HG03039 (cell line): ENCODE results near the gene TUBB3.
"Not testable (repeated sequence)": the region's sequence is repeated elsewhere in the genome, so short reads cannot be mapped to it uniquely, and the experiment has no call there.

ENCODE experiments used
- ATAC-seq: cut with Tn5 transposase; IDR thresholded peaks from one replicate; pipeline ENCODE4 v1.9.1; 2021; ENCODE audit warnings: mild to moderate bottlenecking, moderate library complexity; ENCODE audit not compliant: unreplicated experiment

The TUBB3 gene

DNA sequence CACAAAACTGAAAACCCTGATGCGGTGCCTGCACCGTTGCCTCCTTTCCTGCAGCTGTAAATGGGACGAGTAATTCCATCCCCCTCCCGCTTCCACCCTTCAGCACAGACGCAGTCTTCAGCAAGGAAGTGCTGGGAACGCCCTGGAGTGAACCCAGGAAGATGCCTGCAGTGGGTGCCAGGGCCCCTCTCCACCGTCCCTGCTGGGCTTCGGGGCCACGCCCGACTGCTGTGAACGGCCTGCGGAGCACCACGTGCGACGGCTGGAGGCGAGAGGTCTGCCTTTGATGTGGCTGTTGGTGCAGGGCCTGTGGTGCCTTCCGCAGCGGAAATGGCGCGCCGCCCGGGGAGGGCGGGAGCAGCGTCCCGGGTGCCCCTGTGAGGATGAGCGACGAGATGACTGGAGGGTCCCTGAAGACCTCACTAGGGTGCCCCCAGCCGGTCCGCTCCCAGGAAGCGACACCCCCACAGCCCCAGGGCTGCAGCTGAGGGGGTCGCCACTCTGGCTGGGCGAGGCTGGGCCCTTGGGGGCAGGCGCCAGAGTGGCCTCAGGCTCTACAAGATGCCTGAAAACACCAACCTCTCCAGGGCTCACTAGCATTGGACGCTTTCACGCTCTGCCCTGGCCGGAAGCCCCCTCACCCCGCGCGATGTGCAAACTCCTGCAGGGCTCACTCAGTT is 5.2 kb upstream of the TUBB3 start:
- ATAC-seq: peak; percentile 56

GRCh38 chr16:89918453-89919347 is 4.4 kb upstream of the TUBB3 start, which contains the start of gene MC1R:
Gene MC1R, plus strand, starts transcription at chr16:89918862. Its CDS starts 397 bp downstream, at chr16:89919259.
- peak; percentile 11 for ATAC-seq

DNA sequence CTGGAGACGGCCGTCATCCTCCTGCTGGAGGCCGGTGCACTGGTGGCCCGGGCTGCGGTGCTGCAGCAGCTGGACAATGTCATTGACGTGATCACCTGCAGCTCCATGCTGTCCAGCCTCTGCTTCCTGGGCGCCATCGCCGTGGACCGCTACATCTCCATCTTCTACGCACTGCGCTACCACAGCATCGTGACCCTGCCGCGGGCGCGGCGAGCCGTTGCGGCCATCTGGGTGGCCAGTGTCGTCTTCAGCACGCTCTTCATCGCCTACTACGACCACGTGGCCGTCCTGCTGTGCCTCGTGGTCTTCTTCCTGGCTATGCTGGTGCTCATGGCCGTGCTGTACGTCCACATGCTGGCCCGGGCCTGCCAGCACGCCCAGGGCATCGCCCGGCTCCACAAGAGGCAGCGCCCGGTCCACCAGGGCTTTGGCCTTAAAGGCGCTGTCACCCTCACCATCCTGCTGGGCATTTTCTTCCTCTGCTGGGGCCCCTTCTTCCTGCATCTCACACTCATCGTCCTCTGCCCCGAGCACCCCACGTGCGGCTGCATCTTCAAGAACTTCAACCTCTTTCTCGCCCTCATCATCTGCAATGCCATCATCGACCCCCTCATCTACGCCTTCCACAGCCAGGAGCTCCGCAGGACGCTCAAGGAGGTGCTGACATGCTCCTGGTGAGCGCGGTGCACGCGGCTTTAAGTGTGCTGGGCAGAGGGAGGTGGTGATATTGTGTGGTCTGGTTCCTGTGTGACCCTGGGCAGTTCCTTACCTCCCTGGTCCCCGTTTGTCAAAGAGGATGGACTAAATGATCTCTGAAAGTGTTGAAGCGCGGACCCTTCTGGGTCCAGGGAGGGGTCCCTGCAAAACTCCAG is 3.4 kb upstream of the TUBB3 start:
- no peak for ATAC-seq

DNA sequence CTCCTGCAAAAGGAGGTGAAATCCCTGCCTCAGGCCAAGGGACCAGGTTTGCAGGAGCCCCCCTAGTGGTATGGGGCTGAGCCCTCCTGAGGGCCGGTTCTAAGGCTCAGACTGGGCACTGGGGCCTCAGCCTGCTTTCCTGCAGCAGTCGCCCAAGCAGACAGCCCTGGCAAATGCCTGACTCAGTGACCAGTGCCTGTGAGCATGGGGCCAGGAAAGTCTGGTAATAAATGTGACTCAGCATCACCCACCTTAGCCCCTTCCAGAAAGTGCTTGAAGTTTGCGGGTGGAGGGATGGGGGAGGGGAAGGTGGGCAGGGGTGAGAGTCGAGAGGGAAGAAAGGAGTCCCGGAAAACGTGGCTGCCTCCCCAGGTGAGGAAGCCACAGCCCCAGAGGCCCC is 2.4 kb upstream of the TUBB3 start:
- no peak for ATAC-seq

DNA sequence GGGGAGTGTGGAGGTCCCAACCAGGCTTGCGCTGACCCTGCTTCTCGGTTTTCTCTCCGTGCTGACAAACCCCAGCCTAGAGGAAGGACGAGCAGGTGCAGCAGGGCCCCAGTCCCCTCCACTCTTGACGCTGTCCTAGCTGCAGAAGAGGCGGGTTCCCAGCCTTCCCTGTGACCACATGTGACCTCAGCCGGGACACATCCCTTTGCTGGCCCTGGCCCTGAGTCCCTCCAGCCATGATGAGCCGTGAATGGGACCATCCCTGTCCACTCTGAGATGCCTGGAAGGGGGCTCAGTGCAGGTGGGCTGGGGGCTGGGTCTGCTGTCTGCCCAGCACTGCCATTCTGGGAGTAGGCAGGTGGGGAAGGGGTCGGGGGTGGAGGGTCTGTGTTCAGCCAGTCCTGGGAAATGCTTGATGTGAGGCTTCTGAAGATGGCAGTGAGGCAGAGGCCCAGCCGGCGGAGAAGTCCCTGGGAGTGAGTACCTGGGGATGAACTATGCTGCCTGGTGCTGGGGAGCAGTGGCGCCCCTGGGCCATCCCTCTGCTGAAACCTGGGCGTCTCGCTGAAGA is 1.9 kb upstream of the TUBB3 start:
- no peak for ATAC-seq

- no peak for ATAC-seq
Observed at GRCh38 chr16:89921702-89922476, 1.3 kb upstream of the TUBB3 start.

- ATAC-seq: no peak
Observed at GRCh38 chr16:89922477-89922883, 662 bp upstream of the TUBB3 start.

- no peak for ATAC-seq
Observed at GRCh38 chr16:89923640-89924296, 626 bp downstream of the TUBB3 start.

- no peak for ATAC-seq
Observed at GRCh38 chr16:89924297-89924924, 1.3 kb downstream of the TUBB3 start.

- no peak for ATAC-seq
Observed at GRCh38 chr16:89924925-89925307, 1.8 kb downstream of the TUBB3 start.

GRCh38 chr16:89925596-89926079 is 2.5 kb downstream of the TUBB3 start:
- ATAC-seq: no peak

DNA sequence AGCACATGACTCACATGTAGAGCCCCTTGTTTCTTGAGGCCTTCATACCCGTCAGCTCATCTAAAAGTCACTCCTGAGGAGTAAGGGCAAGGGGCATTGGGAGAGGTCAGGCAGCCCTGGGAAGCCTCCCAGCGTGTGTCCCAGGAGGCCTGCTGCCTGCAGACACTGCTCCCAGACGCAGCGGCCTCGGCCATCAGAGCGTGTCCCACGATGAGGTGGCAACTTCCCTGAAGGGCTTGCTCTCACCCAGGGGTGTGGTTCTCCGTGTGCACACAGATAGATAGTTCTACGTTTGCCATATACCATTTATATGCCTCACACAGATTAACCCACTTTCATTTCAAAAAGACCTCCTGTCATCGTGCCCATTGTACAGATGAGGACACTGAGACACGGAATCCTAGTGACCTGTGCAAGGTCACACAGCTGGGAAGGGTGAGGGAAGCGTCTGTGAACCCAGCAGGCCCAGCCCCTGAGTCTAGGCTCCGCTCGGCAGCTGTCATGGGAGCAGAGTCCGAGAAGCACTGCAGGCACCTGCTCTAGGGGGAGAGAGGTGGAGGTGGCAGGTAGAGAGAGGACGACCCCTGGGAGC is 8.3 kb downstream of the TUBB3 start:
- no peak for ATAC-seq

- no peak for ATAC-seq
Observed at GRCh38 chr16:89931964-89932363, 8.8 kb downstream of the TUBB3 start.

- not testable (repeated sequence) for ATAC-seq
Observed at GRCh38 chr16:89934019-89934418, 10.9 kb downstream of the TUBB3 start.

DNA sequence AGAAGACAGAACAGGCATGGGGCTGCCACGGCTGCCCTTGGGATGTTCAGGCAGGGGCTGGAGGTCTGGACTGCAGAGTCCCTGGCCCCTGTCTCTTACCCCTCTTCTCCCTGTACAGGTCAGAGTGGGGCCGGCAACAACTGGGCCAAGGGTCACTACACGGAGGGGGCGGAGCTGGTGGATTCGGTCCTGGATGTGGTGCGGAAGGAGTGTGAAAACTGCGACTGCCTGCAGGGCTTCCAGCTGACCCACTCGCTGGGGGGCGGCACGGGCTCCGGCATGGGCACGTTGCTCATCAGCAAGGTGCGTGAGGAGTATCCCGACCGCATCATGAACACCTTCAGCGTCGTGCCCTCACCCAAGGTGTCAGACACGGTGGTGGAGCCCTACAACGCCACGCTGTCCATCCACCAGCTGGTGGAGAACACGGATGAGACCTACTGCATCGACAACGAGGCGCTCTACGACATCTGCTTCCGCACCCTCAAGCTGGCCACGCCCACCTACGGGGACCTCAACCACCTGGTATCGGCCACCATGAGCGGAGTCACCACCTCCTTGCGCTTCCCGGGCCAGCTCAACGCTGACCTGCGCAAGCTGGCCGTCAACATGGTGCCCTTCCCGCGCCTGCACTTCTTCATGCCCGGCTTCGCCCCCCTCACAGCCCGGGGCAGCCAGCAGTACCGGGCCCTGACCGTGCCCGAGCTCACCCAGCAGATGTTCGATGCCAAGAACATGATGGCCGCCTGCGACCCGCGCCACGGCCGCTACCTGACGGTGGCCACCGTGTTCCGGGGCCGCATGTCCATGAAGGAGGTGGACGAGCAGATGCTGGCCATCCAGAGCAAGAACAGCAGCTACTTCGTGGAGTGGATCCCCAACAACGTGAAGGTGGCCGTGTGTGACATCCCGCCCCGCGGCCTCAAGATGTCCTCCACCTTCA is 11.7 kb downstream of the TUBB3 start:
- no peak for ATAC-seq

DNA sequence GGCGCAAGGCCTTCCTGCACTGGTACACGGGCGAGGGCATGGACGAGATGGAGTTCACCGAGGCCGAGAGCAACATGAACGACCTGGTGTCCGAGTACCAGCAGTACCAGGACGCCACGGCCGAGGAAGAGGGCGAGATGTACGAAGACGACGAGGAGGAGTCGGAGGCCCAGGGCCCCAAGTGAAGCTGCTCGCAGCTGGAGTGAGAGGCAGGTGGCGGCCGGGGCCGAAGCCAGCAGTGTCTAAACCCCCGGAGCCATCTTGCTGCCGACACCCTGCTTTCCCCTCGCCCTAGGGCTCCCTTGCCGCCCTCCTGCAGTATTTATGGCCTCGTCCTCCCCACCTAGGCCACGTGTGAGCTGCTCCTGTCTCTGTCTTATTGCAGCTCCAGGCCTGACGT is 12.5 kb downstream of the TUBB3 start:
- ATAC-seq: not testable (repeated sequence)

DNA sequence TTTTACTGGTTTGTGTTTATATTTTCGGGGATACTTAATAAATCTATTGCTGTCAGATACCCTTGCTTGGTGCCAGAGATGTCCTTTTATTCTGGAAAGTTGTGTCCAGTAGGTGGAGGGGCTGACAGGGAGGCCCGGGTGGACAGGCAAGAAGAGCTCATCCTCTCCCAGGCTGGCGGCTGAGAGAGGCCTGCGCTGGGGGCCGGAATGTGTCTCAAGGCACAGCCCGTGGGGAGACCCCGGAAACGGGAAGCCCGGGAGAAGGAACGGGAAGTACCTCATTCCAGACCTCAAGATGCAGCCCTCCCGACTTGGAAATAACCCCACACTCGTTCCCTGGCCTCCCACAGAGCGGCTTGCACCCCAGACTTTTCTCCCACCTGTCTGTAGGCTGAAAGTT is 12.9 kb downstream of the TUBB3 start:
- no peak for ATAC-seq
